Renal pelvis (tissue), 4 donors: ENCODE results near the gene C1GALT1. TPM values are rescaled to one million over a fixed set of nuclear protein-coding genes. Genes with fewer than 3 reads are reported as not detected.
"Not testable (repeated sequence)": the region's sequence is repeated elsewhere in the genome, so short reads cannot be mapped to it uniquely, and the experiment has no call there.

ENCODE experiments used
- DNase-seq: peaks from one replicate; pipeline ENCODE4 v3.0.0-alpha.2; 2013
- polyA plus RNA-seq, 3 donors: library from polyadenylated mRNA; unstranded; fragments of 120-200 nt; gene quantifications; one replicate each; pipeline ENCODE4 v1.2.1, GENCODE V29; 2013; ENCODE audit not compliant: insufficient read length in 3 of 3

Gene C1GALT1
- polyA plus RNA-seq, 3 donors: 36.9 to 54.2 (median 44.4) TPM

GRCh38 chr7:7191137-7191536 lies 8.8 kb downstream of the C1GALT1 start:
- DNase-seq: no peak

- DNase-seq: not testable (repeated sequence)
These were observed 10.7 kb downstream of the C1GALT1 start for GRCh38 chr7:7192798-7193788.

GRCh38 chr7:7199592-7199991 lies 17.2 kb downstream of the C1GALT1 start:
- not testable (repeated sequence) for DNase-seq

DNA sequence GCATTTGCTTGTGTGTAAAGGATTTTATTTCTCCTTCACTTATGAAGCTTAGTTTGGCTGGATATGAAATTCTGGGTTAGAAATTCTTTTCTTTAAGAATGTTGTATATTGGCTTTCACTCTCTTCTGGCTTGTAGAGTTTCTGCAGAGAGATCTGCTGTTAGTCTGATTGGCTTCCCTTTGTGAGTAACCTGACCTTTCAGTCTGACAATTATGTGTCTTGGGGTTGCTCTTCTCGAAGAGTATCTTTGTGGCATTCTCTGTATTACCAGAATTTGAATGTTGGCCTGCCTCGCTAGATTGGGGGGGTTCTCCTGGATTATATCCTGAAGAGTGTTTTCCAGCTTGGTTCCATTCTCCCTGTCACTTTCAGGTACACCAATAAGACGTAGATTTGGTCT lies 17.9 kb downstream of the C1GALT1 start:
- not testable (repeated sequence) for DNase-seq

DNA sequence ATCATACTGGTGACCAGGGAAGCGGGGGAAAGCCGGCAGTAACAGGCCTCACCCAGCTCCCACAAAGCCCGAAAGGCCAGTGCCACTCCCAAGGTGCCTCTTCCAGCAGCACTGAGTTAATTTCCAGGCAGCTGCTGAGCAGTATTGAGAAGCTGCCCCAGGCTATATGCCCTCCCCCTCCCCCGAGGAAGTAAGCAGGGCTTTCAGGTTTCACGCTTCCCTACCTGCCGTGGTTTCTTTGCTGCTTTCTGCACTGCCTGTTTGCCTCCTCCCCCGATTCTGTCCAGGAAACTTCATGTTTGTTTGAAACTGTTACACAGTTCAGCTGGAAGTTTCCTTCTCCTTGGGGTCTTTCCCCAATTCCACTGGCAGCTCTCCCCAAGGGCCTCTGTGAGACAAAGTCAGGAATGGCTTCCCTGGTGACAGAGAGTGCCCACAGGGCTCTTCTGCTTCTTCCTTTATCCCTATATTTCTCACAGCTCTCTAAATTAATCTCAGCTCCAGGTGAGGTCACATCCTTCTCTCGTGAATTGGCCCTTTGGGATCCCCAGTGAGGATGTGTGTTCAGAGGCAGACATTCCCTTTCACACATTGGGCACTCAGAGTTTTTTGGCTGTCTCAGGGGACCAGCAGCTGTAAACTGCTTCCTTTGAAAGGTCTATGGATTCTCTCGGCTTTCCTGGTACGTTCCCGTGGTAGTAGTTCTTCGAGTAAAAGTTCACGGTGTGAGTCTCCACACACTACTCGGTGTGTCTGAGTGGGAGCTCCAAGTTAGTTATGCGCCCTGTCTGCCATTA lies 19.4 kb downstream of the C1GALT1 start:
- DNase-seq: peak; percentile 64

DNA sequence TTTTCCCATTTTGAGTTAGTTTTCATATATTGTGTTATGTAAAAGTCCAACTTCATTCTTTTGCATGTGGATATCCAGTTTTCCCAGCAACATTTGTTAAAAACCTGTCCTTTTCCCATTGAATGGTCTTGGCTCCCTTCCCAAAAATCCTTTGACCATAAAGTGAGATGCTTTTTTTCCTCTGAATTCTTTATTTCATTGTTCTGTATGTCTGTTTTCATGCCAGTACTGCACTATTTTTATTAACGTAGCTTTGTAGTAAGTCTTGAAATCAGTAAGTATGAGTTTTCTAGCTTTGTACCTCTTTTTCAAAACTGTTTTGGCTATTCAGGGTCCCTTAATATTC lies 20.0 kb downstream of the C1GALT1 start:
- DNase-seq: no peak

DNA sequence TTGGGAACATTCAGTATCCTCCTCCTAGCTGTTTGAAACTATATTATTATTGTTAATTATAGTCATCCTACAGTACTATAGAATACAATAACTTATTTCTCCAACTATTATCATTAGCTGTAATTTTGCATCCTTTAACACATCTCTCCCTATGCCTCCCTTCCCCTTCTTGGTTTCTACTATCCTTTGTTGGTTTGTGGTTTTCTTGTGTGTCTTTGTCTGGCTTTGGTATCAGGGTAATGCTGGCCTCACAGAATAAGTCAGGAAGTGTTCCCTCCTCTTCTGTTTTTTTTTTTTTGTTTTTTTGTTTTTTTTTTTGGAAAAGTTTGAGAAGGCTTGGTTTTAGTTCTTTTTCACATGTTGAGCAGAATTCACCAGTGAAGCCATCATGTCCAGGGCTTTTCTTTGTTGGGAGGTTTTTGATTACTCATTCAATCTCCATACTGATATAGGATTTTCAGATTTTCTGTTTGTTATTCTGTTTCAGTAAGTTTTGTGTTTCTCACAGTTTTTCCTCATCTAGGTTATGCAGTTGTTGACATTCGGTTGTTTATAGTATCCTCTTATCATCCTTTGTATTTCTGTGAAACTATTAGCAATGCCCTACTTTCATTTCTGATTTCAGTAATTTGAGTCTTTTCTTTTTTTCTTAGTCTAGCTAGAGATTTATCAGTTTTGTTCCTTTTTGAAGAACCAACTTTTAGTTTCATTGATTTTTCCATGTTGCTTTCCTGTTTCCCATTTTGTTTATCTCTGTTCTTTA lies 21.6 kb downstream of the C1GALT1 start:
- DNase-seq: no peak

- DNase-seq: no peak
These were observed 25.5 kb downstream of the C1GALT1 start for GRCh38 chr7:7207876-7208275.

DNA sequence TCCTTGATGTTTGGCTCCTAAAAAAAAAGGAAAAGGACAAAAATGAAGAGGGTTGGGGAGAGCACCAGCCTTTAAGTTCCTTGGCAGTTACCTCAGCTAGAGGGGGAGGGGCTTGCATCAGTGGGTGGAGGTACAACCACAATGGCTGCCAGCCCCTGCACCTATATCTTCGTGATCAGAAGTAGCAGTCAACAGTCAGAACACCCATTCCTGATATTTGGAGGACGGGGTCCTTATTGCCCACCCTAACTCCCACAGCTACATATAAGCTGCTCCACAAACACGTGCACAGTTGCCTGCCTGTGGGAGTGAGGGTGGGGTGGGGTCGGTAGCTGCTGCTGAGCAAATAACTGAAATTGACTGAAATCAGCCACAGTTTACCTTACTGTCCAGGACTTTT lies 26.2 kb downstream of the C1GALT1 start:
- no peak for DNase-seq

- DNase-seq: no peak
These were observed 27.2 kb downstream of the C1GALT1 start for GRCh38 chr7:7209412-7210050.

DNA sequence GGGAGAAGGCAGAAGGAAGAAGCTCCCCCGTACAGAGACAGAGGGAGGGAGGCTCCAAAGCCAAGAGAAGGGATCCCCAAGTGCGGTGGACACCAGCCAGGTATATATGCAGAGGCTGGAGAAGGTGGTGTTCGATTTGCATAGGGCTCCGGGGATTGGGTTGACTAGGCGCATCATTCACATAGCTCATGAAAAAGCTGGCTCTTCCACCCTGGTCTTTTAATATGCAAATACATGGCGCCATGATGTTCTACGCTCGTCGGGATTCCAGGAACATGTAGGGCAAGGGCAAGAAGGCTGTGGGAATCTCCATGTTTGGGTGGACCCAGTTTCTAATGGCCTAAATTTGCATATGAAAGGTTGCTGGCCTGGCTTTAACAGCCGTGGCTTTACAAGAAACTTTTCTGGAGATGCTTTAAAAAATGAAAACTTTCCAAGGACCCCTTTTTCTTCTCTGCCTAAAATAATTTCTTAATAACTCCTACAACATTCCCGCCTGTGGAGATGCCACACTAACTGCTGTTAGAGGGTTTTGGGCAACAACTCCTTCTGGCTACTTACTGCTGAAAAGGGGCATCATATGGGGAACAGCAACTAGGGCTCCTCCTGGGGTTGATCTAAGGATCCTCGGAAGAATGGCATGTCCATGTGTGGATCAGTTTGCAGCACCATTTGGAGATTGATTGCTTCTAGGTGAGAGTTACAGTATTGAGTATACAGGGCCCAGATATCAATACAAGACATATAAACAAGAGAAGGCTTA lies 28.3 kb downstream of the C1GALT1 start:
- DNase-seq: no peak

GRCh38 chr7:7212612-7213011 lies 30.3 kb downstream of the C1GALT1 start:
- no peak for DNase-seq

- DNase-seq: no peak
These were observed 32.3 kb downstream of the C1GALT1 start for GRCh38 chr7:7214398-7215347.

DNA sequence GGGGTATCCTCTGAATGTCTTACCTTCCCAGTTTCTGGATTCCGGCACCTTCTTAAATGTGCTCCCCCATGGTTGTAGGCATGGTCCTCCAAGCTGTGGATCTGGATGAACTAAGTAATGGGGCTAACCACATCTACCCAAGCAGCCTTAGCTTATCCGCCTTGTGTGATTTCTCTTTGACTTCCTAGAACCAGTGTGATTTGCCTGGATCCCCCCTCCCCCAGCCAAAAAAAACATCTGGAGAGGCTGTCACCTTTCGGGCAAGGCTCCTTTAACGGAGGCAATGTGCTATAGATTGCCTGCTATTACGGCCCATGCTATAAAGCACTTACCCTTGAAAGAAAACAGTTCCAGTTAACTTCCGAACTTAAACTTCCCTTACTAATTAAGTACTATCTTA lies 33.9 kb downstream of the C1GALT1 start:
- DNase-seq: no peak

DNA sequence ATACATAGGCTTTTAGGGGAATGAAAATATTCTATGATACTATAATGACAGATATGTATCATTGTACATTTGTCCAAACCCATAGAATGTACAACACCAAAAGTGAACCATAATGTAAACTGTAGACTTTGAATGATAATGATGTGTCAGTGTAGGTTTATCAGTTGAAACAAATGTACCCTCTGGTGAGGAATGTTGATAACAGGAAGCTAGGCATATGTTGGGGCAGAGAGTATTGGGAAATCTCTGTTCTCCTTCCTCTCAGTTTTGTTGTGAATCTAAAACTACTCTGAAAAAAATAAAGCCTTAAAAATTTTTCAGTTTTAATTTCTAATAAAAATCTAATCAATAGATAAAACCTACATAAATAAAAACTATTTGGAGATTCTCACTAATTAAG lies 36.9 kb downstream of the C1GALT1 start:
- no peak for DNase-seq

DNA sequence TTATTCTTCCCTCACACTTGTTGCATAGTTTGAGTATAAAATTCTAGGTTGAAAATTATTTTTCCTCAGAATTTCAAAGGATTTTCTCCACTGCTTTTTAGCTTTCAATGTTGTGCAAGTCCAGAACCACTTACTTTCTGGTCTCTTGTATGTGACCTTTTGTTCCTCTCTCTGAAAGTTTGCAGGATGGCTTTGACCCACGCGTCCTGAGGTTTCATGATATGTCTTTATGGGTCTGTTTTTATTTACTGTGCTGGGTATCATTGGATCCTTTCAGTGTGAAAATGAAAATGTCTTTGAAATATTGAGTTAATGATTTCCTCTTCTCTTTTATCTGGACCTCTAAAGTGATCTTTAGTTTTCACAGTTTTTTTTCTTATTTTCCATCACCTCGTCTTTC lies 38.5 kb downstream of the C1GALT1 start:
- no peak for DNase-seq

DNA sequence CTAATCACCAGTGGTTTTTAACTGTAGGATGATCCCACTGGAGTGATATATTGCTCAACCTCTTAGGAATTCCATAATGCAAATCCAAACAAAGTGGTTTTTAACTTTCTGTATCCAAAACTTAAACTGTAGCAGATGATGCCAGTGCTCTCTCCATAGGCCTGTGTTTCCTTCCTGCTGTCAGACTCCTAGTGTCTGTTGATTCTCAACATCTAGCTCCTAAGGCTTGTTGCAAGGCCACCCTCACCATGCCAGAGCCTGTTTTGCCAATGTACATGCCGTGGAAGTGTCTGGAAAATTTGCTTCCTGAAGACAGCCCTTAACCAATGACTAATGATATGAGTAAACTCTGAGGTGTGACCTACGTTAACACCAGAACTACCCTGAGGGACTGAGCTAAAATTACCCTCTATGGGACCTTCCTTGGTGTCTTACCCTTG lies 39.3 kb downstream of the C1GALT1 start:
- DNase-seq: no peak

DNA sequence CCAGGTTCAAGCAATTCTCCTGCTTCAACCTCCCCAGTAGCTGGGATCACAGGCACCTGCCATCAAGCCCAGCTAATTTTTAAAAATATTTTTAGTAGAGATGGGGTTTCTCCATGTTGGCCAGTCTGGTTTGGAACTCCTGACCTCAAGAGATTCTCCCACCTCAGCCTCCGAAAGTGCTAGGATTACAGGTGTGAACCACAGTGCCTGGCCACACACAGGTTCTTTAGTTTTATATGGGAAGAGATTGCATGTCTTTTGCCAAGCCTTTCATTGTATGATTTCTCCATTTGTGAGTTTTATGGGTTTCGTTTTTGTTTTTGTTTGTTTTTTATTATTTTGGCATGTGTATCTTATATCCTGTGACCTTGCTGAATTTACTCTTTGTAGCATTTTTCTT lies 40.9 kb downstream of the C1GALT1 start:
- DNase-seq: no peak

GRCh38 chr7:7226407-7226806 lies 44.1 kb downstream of the C1GALT1 start:
- DNase-seq: no peak

GRCh38 chr7:7228472-7228871 lies 46.1 kb downstream of the C1GALT1 start:
- DNase-seq: no peak
